ENCODE measurements around the gene CEMIP2. TPM values are rescaled to one million over a fixed set of nuclear protein-coding genes. Genes with fewer than 3 reads are reported as not detected.
"Not testable (repeated sequence)": the region's sequence is repeated elsewhere in the genome, so short reads cannot be mapped to it uniquely, and the experiment has no call there.

The CEMIP2 gene
- total RNA-seq, 4 donors from 2014 or later: 10.6 to 29.9 (median 14.7) TPM

DNA sequence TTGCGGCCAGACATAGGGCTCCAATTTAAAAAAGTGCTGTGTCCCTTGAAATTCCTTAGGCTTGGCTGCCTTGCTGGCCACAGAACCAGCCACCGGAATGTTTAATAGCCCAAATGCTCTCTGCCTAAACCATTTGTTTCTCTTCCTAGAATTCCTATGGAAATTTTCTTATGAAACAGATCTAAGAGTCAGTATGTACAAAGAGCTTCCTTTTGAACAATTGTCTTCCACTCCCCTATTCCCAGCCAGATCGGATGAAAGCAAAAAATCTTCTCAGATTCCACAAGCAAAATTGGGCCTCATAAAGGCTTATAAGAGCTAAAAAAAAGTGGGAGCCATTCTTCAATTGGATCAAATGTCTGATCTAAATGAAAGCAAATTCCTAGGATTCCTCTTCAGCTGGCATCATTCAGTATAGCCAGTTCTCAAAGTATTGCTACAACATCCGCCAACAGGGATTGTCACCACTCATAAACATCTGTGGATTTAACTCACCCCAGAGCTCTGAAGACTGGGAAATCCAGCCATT, 104.3 kb downstream of the CEMIP2 start:
- DNase-seq: no peak
- H3K4me1 ChIP-seq: peaks cover 0 to 4% of the 10 kb centered on the region in 2 donors
- no peak for ATAC-seq
- peak overlapping the region in 1 of 4 donors; percentile 16 for H3K27ac ChIP-seq
- H3K4me3 ChIP-seq: no peak overlapping the region
- in situ Hi-C loops (cut with MboI; ENCODE audit: low sequenced_read_pairs in 4 of 4): no loop called here
- intact Hi-C loops (cut with DNase I; ENCODE audit: low total_unique reads): no loop called here
- H3K9me3 ChIP-seq: no peaks in the 10 kb centered on the region
- H3K36me3 ChIP-seq: no peaks in the 10 kb centered on the region
- TF ChIP-seq POLR2A (IDR thresholded peaks at IDR 0.05): no peak
- no peak for TF ChIP-seq CTCF (IDR thresholded peaks at IDR 0.05 in 4 of 5, conservative IDR thresholded peaks at IDR 0.05 in 1 of 5)
- H3K27me3 ChIP-seq: no peaks in the 10 kb centered on the region

DNA sequence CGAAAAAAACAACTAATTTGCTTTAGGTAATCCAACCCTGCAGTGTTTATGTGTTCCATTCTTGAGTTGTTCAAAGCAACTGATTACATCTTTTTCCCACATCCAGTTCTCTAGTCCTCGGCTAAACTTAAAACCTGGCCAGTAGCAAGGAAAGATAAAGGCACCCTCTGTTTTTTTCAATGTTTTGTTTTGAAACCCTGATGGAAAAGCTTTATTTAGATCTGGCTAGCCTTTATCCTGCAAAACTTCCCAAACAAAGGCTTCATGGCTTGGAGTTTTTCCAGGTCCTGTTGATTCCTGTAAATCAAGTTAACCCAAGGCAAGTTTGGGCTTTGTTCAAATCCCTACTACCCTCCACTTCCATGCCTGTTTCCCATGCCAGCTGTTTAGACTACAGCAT, 105.1 kb downstream of the CEMIP2 start:
- H3K4me1 ChIP-seq: peaks cover 0 to 4% of the 10 kb centered on the region in 2 donors
- no peak overlapping the region for H3K4me3 ChIP-seq
- H3K27ac ChIP-seq: peak overlapping the region in 1 of 4 donors; percentile 16
- H3K36me3 ChIP-seq: no peaks in the 10 kb centered on the region
- DNase-seq (no peak), ATAC-seq (no peak)
- in situ Hi-C loops (cut with MboI; ENCODE audit: low sequenced_read_pairs in 4 of 4): no loop called here
- H3K9me3 ChIP-seq: no peaks in the 10 kb centered on the region
- no peaks in the 10 kb centered on the region for H3K27me3 ChIP-seq
- TF ChIP-seq CTCF (IDR thresholded peaks at IDR 0.05 in 4 of 5, conservative IDR thresholded peaks at IDR 0.05 in 1 of 5): no peak
- TF ChIP-seq POLR2A (IDR thresholded peaks at IDR 0.05): no peak
- intact Hi-C loops (cut with DNase I; ENCODE audit: low total_unique reads): no loop called here

GRCh38 chr9:71662082-71662481, 106.2 kb downstream of the CEMIP2 start:
- in situ Hi-C loops (cut with MboI; ENCODE audit: low sequenced_read_pairs in 4 of 4): no loop called here
- Histone ChIP-seq H3K36me3 (no peaks in the 10 kb centered on the region), H3K9me3 (no peaks in the 10 kb centered on the region), H3K4me1 (peaks cover 0 to 4% of the 10 kb centered on the region in 2 donors), H3K27me3 (no peaks in the 10 kb centered on the region), H3K27ac (no peak overlapping the region), H3K4me3 (no peak overlapping the region)
- TF ChIP-seq CTCF (IDR thresholded peaks at IDR 0.05 in 4 of 5, conservative IDR thresholded peaks at IDR 0.05 in 1 of 5) (no peak), POLR2A (IDR thresholded peaks at IDR 0.05) (no peak)
- intact Hi-C loops (cut with DNase I; ENCODE audit: low total_unique reads): no loop called here
- no peak for DNase-seq
- ATAC-seq: no peak

- H3K9me3 ChIP-seq; H3K36me3 ChIP-seq; H3K27me3 ChIP-seq; DNase-seq; ATAC-seq; in situ Hi-C loops (cut with MboI; ENCODE audit: low sequenced_read_pairs in 4 of 4); H3K27ac ChIP-seq; intact Hi-C loops (cut with DNase I; ENCODE audit: low total_unique reads); H3K4me3 ChIP-seq; H3K4me1 ChIP-seq: not testable (repeated sequence)
Measured at GRCh38 chr9:71657276-71657675, 111.0 kb downstream of the CEMIP2 start.

GRCh38 chr9:71656496-71656895, 111.8 kb downstream of the CEMIP2 start:
- intact Hi-C loops (cut with DNase I; ENCODE audit: low total_unique reads): no loop called here
- Histone ChIP-seq H3K27me3 (no peaks in the 10 kb centered on the region), H3K9me3 (no peaks in the 10 kb centered on the region), H3K27ac (no peak overlapping the region), H3K36me3 (no peaks in the 10 kb centered on the region), H3K4me3 (no peak overlapping the region), H3K4me1 (no peaks in the 10 kb centered on the region)
- in situ Hi-C loops (cut with MboI; ENCODE audit: low sequenced_read_pairs in 4 of 4): no loop called here
- DNase-seq: no peak
- TF ChIP-seq CTCF (IDR thresholded peaks at IDR 0.05 in 4 of 5, conservative IDR thresholded peaks at IDR 0.05 in 1 of 5): no peak
- TF ChIP-seq POLR2A (IDR thresholded peaks at IDR 0.05): no peak
- no peak for ATAC-seq
